Measurements from ENCODE around the gene NIP7. TPM values are rescaled to one million over a fixed set of nuclear protein-coding genes. Genes with fewer than 3 reads are reported as not detected.

Gene NIP7
- total RNA-seq, 1 donor from 2014 or later, result 20.8 TPM

DNA sequence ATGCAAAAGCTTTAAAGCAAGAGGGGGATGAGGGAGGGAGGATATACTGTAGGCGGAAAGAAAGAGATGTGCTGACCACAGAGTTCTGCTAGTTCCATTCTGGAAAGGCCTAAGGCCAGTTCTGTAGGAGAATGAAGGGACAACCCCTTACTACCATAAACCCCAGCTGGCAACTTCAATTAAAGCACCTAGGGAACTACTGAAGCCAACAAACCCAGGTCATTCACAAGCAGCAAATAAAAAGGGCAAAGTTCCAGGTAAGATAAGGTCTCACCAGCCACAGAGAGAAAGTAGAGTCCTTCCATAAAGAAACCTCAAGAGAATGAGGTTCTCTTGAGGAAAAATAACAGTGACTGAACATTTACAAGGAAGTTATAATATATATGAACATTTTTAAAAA lies 33.4 kb downstream of the NIP7 start:
- TF ChIP-seq, protein P1, sequence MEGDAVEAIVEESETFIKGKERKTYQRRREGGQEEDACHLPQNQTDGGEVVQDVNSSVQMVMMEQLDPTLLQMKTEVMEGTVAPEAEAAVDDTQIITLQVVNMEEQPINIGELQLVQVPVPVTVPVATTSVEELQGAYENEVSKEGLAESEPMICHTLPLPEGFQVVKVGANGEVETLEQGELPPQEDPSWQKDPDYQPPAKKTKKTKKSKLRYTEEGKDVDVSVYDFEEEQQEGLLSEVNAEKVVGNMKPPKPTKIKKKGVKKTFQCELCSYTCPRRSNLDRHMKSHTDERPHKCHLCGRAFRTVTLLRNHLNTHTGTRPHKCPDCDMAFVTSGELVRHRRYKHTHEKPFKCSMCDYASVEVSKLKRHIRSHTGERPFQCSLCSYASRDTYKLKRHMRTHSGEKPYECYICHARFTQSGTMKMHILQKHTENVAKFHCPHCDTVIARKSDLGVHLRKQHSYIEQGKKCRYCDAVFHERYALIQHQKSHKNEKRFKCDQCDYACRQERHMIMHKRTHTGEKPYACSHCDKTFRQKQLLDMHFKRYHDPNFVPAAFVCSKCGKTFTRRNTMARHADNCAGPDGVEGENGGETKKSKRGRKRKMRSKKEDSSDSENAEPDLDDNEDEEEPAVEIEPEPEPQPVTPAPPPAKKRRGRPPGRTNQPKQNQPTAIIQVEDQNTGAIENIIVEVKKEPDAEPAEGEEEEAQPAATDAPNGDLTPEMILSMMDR (IDR thresholded peaks at IDR 0.05), result no peak
- Histone ChIP-seq H3K4me1 (no peaks in the 10 kb centered on the region), H3K9me3 (no peaks in the 10 kb centered on the region), H3K4me3 (no peak overlapping the region), H3K36me3 (peaks cover 62% of the 10 kb centered on the region), H3K27ac (no peak overlapping the region), H3K27me3 (no peaks in the 10 kb centered on the region)
- ATAC-seq, result no peak
- DNase-seq, result no peak
- intact Hi-C loops (cut with DNase I), result no loop called here

DNA sequence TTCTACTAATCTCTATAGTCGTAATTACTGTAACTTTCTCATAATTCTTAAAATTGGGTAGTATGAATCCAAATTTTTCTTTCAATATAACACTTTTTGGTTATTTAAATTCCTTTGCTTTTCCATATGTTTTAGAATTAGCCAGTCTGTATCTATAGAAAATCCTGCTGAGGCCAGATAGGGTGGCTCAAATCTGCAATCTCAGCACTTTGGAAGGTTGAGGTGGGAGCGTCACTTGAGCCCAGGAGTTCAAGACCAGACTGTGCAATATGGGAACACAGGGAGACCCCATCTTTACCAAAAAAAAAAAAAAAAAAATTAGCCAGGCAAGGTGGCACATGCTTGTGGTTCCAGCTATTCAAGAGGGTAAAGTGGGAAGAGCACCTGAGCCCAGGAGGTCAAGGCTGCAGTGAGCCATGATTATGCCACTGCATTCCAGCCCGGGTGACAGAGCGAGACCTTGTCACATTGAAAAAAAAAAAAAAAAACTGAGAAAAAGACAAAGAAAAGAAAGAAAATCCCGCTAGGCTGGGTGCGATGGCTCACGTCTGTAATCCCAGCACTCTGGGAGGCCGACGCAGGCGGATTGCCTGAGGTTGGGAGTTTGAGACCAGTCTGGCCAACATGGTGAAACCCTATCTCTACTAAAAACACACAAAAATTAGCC lies 37.0 kb downstream of the NIP7 start:
- intact Hi-C loops (cut with DNase I), result no loop called here
- no peak overlapping the region for H3K27ac ChIP-seq
- TF ChIP-seq, protein P1 (IDR thresholded peaks at IDR 0.05), result no peak
- ATAC-seq (no peak), DNase-seq (no peak)
- no peak overlapping the region for H3K4me3 ChIP-seq
- H3K9me3 ChIP-seq, result no peaks in the 10 kb centered on the region
- no peaks in the 10 kb centered on the region for H3K4me1 ChIP-seq
- peaks cover 63% of the 10 kb centered on the region for H3K36me3 ChIP-seq
- no peaks in the 10 kb centered on the region for H3K27me3 ChIP-seq

DNA sequence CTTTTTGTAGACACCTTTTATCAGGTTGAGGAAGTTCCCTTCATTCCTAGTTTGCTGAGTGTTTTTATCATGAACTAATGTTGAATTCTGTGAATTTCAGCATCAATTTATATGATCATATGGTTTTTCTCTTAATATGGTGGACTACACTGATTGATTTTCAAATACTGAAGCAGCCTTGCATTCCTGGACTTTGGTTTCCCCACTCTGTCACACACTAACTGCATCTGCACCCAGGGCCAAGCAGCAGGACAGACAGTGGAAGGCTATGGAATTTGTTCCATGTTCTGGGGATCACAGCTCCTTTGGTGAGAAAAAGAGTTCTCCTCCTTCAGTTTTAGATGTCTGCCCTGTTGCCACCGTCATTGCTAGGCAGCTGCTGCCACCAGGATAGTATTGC lies 38.5 kb downstream of the NIP7 start:
- Histone ChIP-seq H3K36me3 (peaks cover 63% of the 10 kb centered on the region), H3K27me3 (no peaks in the 10 kb centered on the region), H3K9me3 (no peaks in the 10 kb centered on the region), H3K4me1 (no peaks in the 10 kb centered on the region), H3K27ac (no peak overlapping the region), H3K4me3 (no peak overlapping the region)
- DNase-seq (no peak), ATAC-seq (no peak)
- TF ChIP-seq, protein P1 (IDR thresholded peaks at IDR 0.05), result no peak
- intact Hi-C loops (cut with DNase I), result no loop called here

DNA sequence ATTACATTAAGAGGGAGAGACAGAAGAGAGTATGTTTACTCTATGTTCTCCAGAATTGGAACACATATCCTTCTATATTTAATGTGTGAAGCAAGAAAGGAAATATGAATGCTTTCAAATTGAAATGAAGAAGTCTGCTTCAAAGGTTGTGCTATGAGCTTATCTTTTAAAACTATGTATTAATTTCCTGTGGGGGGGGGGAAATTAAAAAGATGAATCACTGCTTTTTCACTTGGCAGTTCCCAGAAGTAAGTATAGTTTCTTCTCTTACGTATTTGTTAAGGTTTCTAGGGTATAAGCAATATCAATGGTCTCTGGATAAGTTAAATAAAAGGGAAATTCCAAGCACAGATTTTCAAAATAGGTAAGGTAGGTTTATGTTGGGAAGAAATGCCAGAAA lies 39.2 kb downstream of the NIP7 start:
- TF ChIP-seq, protein P1 (IDR thresholded peaks at IDR 0.05), result no peak
- Histone ChIP-seq H3K4me1 (no peaks in the 10 kb centered on the region), H3K9me3 (no peaks in the 10 kb centered on the region), H3K36me3 (peaks cover 65% of the 10 kb centered on the region), H3K27ac (no peak overlapping the region), H3K4me3 (no peak overlapping the region), H3K27me3 (no peaks in the 10 kb centered on the region)
- DNase-seq (no peak), ATAC-seq (no peak)
- intact Hi-C loops (cut with DNase I), result no loop called here

DNA sequence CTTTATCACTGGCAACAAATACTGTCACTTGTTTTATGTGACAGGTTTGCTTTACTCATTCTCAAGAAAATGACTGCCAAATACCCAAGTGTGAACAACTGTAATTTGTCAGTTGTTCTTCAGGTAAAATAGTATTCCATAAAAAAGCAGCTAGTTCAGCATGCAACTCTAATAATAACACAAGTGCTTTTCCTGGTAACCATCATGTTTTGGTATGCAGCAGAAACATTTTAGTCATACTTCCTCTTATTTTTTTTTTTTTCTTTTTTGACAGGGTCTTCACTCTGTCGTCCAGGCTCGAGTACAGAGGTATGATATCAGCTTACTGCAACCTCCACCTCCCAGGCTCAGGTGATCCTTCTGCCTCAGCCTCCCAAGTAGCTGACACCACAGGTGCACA lies 41.7 kb downstream of the NIP7 start:
- H3K27ac ChIP-seq, result no peak overlapping the region
- peaks cover 70% of the 10 kb centered on the region for H3K36me3 ChIP-seq
- DNase-seq (no peak), ATAC-seq (no peak)
- H3K4me3 ChIP-seq, result no peak overlapping the region
- intact Hi-C loops (cut with DNase I), result no loop called here
- H3K9me3 ChIP-seq, result no peaks in the 10 kb centered on the region
- H3K4me1 ChIP-seq, result peaks cover 12% of the 10 kb centered on the region
- no peaks in the 10 kb centered on the region for H3K27me3 ChIP-seq
- TF ChIP-seq, protein P1 (IDR thresholded peaks at IDR 0.05), result no peak

DNA sequence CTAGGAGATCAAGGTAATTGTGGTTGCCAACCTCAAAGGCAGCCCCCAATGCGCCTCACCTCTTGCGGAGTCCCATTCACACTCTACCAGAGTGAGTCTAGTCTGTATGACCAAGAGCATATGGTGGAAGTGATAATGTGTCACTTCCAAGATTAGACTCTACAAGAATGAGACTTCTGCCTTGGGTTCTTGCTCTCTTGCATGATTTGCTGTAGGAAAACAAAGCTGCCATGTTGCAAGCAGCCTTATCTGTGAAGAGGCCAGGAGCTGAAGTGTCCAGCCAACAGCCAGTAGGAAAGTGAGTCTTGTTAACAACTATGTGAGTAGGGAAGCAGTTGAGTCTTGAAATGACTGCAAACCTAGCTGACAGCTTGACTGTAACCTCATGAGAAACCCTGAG lies 42.8 kb downstream of the NIP7 start:
- peaks cover 14% of the 10 kb centered on the region for H3K4me1 ChIP-seq
- no peak overlapping the region for H3K27ac ChIP-seq
- H3K27me3 ChIP-seq, result no peaks in the 10 kb centered on the region
- no peaks in the 10 kb centered on the region for H3K9me3 ChIP-seq
- H3K4me3 ChIP-seq, result no peak overlapping the region
- no peak for DNase-seq
- TF ChIP-seq, protein P1 (IDR thresholded peaks at IDR 0.05), result no peak
- ATAC-seq, result no peak
- H3K36me3 ChIP-seq, result peaks cover 70% of the 10 kb centered on the region
- intact Hi-C loops (cut with DNase I), result no loop called here

Data from upper lobe of right lung (tissue), 1 donor.